ENCODE data around the gene DRGX. TPM values are rescaled to one million over a fixed set of nuclear protein-coding genes. Genes with fewer than 3 reads are reported as not detected.
A peak's percentile ranks its signal among the peaks of the same experiment; 100 is the strongest.

The DRGX gene
- total RNA-seq, 1 donor, result not detected

DNA sequence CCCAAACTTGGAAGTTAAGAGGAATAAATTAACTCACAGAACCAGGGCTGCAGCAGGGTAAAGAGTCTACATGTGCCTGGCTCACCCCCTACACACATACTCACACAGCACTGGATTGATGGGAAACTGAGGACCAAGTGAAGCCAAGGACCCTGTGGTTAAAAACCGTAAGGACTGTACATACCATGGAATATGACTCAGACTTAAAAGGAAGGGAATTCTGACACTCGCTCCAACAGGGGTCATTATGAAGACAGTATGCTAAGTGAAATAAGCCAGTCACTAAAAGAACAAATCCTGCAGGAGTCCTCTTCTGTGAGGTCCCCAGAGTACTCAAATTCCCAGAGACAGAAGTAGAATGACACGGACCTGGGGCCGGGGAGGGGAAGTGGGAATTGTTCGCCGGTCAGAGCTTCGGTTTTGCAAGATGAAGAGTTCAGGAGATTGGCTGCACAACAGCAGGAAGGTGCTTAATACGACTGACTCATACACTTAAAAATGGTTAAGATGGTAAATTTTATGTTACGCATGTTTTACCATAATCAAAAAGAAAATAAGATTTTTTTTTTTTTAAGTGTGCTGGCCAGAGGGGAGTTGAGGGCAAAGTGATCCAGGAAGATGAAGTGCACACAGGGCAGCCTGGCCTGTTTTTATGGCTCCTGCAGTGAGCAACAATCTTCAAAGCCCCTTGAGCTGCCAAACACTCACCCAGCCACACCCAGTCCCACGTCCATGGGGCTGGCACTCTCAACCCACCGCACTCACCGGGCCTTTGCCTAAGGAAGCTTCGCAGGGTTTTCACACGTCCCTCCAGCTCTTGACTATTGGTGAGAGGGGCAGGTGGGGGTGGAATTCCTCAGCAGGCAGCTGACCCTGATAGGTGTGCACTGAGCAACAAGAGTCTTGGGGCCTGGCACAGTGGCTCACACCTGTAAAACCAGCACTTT is 26.4 kb downstream of the DRGX start:
- DNase-seq (ENCODE audit: low read depth), result peak; percentile 5
- TF ChIP-seq, protein P1, sequence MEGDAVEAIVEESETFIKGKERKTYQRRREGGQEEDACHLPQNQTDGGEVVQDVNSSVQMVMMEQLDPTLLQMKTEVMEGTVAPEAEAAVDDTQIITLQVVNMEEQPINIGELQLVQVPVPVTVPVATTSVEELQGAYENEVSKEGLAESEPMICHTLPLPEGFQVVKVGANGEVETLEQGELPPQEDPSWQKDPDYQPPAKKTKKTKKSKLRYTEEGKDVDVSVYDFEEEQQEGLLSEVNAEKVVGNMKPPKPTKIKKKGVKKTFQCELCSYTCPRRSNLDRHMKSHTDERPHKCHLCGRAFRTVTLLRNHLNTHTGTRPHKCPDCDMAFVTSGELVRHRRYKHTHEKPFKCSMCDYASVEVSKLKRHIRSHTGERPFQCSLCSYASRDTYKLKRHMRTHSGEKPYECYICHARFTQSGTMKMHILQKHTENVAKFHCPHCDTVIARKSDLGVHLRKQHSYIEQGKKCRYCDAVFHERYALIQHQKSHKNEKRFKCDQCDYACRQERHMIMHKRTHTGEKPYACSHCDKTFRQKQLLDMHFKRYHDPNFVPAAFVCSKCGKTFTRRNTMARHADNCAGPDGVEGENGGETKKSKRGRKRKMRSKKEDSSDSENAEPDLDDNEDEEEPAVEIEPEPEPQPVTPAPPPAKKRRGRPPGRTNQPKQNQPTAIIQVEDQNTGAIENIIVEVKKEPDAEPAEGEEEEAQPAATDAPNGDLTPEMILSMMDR (IDR thresholded peaks at IDR 0.05; ENCODE audit: insufficient read depth, low read depth, low read length), result no peak
- H3K4me3 ChIP-seq (ENCODE audit: low read depth, low read length), result no peak overlapping the region

DNA sequence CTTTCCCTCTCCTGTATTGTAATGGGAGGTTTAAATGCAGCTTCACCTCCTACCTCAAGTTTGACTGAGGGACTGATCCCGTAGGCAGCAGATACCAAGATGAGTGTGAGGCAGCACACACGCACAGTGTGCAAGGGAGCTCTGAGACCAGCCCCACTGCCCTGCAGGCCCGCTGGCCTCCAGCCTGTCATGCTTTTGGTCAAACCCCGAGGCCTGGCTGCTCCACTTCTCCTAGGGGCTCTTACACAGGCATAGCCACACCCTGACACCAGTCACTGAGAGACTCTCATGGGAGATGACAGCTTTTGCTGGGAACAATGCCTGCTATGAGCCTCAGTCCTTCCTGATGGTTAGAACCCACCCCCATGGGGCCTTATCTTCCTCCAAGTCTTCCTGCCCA is 27.6 kb downstream of the DRGX start:
- TF ChIP-seq, protein P1 (IDR thresholded peaks at IDR 0.05; ENCODE audit: insufficient read depth, low read depth, low read length), result no peak
- DNase-seq (ENCODE audit: low read depth), result no peak
- no peak overlapping the region for H3K4me3 ChIP-seq (ENCODE audit: low read depth, low read length)

DNA sequence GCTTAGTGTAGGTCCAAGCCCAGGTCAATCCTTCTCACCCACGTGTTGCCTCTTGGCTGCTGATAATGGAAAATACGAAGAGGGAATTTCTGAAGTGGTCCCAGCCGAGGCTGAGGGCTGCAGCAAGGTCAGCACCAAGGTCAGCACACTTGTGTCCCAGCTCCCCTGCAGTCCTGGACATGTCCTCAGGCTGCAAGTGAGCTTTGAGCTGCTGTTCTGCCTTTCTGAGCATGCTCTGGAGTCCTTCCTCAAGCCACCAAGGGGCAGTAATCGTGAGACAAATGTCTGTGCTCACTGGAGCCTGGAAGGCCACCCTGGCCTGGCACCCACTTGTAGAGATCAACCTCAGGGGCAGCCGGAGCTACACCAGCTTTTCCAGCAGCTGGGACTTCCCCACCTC is 28.3 kb downstream of the DRGX start:
- TF ChIP-seq, protein P1 (IDR thresholded peaks at IDR 0.05; ENCODE audit: insufficient read depth, low read depth, low read length), result no peak
- H3K4me3 ChIP-seq (ENCODE audit: low read depth, low read length), result no peak overlapping the region
- DNase-seq (ENCODE audit: low read depth), result no peak

DNA sequence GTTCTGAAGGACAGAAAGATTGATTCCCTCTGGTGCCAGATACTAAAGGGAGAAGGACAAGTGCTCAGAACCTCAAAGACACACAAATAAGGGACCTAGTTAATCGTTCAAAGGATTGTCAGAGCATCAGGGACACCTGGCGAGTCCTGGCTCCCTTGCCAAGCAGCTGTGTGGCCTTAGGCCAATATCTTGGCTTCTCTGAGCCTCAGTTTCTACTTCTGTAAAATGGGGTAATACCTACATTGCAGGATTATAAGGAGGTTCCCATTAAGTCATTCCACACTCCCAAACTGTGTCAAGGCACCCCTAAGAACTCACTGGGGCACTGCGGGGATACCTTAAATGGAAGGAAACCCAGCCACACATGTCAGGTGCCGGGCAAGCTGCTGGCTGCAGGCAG is 29.4 kb downstream of the DRGX start:
- no peak overlapping the region for H3K4me3 ChIP-seq (ENCODE audit: low read depth, low read length)
- no peak for DNase-seq (ENCODE audit: low read depth)
- TF ChIP-seq, protein P1 (IDR thresholded peaks at IDR 0.05; ENCODE audit: insufficient read depth, low read depth, low read length), result no peak

DNA sequence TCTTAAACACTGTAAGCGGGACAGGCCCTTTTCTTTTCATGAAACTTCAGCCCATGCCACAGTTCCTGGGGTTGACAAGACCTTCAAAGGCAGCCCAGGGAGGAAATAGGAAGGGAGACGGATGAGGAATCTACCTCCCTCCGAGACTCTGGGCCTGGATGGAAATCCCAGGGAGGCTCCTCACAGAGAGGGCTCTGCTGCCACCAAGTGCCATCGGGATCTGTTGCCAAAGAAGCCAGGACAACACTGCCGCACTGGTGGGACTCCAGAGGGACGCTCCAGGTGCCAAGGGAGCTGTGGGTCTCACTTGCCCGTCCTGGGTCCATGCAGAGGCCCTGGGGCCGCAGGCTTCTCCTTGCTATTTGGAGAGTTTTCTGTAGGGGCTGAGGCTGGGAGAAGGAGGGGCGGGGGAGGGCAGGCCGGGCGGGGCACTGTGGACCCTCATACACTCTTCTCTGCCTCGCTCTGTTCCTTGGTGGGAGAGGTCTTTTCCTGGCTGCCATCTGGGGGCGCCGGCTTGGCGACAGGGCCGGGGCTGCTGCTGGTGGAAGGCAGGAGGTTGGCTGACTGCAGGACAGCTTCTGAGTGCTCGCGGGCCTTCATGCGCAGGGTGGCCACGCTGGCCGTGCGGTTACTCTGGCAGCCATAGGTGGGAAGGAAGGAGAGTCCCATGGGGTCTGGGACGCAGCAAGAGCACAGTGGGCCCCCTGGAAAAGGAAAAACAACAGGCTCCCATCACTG is 30.0 kb downstream of the DRGX start:
- no peak overlapping the region for H3K4me3 ChIP-seq (ENCODE audit: low read depth, low read length)
- no peak for DNase-seq (ENCODE audit: low read depth)
- TF ChIP-seq, protein P1 (IDR thresholded peaks at IDR 0.05; ENCODE audit: insufficient read depth, low read depth, low read length), result no peak

DNA sequence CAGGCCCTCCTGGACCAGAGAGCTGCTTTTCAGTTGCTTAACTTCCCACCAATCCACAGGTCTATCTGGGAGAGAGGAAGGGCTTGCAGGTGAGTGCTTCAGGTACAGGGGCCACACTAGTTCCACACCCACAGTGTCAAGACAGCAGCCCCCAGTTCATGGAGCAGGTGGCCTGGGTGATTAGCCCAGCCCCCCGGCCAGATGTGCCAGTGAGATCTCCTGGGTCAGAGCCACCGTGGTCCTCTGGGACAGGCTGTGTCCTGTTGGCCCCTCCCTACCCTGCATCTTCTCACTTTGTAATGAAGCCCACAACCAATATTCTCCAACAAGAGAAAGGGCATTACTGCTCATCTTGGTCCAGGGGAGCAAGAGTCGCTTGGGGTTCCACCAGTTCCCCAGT is 30.6 kb downstream of the DRGX start:
- DNase-seq (ENCODE audit: low read depth), result no peak
- TF ChIP-seq, protein P1 (IDR thresholded peaks at IDR 0.05; ENCODE audit: insufficient read depth, low read depth, low read length), result no peak
- no peak overlapping the region for H3K4me3 ChIP-seq (ENCODE audit: low read depth, low read length)

All from fibroblast of villous mesenchyme (primary cell).